ENCODE measurements around the gene FCF1.
"Not testable (repeated sequence)": the region's sequence is repeated elsewhere in the genome, so short reads cannot be mapped to it uniquely, and the experiment has no call there.

The FCF1 gene

DNA sequence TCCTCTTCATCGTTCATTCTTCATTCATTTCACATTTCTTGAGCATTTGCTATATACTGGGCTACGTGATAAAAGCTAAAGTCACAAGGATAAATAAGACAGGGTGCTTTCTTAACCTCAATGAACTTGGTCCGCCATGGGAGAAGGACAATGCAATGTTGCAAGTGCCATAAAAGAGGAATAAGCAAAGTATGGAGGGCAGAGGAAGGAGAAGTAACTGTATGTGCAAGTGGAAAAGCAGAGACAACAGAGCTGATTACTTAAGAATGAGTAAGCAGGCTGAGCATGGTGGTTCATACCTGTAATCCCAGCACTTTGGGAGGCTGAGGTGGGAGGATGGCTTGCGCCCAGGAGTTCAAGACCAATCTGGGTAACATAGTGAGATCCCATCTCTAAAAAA lies 14.5 kb upstream of the FCF1 start:
- no peak for DNase-seq (ENCODE audit: low read depth in 3 of 3)

DNA sequence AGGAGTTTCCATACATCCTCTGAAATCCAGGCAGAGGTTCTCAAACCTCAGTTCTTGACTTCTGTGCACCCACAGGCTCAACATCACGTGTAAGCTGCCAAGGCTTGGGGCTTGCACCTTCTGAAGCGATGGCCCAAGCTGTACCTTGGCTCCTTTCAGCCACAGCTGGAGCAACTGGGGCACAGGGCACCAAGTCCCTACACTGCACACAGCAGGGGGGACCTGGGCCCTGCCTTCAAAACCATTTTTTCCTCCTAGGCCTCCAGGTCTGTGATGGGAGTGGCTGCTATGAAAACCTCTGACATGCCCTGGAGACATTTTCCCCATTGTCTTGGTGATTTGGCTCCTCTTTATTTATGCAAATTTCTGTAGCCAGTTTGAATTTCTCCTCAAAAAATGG lies 10.7 kb upstream of the FCF1 start:
- DNase-seq (ENCODE audit: low read depth in 3 of 3) = no peak

DNA sequence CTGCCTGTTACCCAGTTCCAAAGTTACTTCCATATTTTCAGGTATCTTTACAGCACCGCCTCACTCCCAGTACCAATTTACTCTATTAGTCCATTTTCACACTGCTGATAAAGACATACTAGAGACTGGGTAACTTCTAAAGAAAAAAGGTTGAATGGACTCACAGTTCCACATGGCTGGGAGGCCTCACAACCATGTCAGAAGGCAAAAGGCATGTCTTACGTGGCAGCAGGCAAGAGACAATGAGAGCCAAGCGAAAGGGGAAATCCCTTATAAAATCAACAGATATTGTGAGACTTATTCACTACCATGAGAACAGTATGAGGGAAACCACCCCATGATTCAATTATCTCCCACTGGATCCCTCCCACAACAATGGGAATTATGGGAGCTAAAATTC lies 9.9 kb upstream of the FCF1 start:
- DNase-seq (ENCODE audit: low read depth in 3 of 3) = no peak

DNA sequence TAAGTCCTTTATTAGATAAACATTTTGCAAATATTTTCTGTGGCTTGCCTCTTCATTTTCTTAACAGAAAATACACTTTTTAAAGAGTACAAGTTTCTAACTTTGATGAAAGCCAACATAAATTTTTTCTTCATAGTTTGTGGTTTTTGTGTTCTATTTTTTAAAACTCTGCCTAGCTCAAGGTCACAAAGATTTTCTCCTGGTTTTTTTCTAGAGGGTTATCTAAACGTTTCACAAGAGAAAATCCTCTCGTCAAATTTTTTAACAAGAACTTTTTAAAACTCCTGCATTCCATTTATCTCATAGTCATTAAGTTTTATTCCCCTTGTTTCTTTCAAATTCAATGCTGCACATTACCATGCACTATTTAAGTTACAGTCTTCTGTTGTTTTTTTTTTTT lies 8.3 kb upstream of the FCF1 start:
- no peak for DNase-seq (ENCODE audit: low read depth in 3 of 3)

DNA sequence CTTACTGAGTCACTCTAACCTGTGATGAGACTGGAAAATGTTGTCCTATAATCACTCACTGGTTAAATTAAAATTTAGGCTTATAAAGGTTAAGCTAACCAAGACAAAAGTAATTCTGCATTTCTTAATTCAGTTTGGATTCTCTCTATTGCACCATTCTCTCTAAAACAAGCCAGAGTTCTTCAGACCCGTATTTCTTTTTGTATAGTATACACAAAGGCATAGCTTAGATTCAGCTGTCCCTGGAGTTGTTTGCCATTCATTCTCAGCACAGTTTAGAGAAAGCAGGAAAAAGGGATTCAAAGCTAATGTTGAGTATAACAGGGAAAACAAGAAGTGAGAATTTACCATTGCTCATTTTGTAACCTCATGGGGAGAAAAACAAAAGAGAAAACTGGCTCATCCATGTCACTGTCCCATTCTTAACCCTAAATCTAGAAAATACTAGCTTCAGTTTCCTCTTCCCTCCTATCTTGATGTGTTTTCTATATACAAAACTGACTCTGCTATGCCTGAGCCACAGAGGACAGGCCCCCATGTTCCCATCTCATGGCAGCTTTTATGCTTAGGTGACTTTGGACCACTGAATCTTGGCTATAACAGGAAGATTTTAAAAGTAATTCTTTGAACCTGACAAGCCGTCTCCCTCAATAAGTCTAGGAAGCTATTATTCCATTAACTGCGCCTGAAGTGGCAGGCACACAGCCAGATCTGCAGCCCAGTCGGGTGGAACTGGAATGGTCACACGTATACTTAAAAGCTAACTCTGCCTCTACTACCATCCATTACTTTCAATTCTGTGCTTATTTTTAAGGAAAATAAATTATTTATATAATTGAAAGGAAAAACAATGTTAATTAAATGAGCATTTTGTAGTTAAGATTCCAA lies 7.1 kb upstream of the FCF1 start:
- DNase-seq (ENCODE audit: low read depth in 3 of 3) = no peak

DNA sequence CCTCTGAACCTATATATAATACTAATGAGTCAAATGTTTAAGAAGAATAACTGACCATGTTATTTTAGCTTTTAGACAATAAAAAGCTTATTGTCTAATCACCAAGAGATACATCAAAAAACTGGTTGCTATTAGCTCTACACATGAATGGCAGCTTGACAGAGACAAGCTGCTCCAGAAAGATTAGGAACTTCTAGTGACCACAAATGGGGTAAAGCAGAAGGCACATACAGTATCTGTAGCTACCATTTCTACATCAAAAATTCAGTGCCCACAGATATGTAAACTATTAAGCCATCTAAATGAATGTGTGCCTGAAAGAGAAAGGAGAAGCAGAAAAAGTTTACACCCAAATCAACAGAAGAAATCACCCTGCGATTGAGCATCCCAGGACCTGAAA lies 2.5 kb upstream of the FCF1 start:
- DNase-seq (ENCODE audit: low read depth in 3 of 3) = no peak

DNA sequence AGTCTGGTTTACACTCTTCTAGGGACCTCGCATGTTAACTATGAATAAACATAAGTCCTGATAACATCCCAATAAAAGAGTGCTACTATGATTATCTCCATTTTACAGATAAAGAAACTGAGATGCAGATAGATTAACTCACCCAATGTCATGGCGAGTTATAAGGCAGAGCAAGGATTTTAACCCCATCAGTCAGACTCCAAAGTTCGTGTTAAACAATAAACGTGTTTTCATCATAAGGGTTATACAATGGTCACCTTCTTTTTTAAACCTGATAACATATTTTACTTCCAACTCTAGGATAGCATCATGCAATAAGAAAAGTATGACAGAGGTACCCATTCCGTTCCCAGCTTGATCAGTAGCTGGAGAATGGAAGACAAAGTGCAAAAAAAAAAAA lies 1.3 kb upstream of the FCF1 start:
- no peak for DNase-seq (ENCODE audit: low read depth in 3 of 3)

DNA sequence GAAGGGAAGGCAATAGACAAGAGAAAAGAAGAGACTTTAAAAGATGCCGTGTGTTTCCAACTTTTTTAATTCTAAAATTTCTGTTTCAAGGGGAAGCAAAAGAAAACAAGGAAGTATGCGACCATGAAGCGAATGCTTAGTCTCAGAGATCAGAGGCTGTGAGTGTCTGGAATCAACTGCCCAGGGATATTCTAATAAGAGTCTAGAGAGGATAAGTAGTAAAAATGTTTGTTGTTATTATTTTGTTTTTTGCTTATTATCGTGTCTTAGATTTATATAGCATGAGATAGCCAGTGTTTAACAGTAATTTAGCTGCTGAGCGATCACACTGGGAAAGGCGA lies 421 bp downstream of the FCF1 start:
- no peak for DNase-seq (ENCODE audit: low read depth in 3 of 3)

DNA sequence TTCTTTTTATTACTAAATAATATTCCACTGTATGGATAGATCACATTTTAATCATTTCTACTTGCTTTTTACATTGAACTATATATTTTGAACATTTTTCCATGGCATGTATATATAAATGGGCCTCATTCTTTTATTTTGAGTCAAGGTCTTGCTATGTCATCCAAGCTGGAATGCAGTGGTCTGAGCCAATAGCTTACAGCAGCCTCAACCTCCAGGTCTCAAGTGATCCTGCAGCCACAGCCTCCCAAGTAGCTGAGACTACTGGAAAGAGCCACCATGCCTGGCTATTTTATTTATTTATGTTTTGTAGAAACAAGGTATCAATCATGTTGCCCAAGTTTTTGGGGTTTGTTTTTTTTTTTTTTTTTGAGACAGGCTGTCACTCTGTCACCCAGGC lies 7.6 kb downstream of the FCF1 start:
- no peak for DNase-seq (ENCODE audit: low read depth in 3 of 3)

DNA sequence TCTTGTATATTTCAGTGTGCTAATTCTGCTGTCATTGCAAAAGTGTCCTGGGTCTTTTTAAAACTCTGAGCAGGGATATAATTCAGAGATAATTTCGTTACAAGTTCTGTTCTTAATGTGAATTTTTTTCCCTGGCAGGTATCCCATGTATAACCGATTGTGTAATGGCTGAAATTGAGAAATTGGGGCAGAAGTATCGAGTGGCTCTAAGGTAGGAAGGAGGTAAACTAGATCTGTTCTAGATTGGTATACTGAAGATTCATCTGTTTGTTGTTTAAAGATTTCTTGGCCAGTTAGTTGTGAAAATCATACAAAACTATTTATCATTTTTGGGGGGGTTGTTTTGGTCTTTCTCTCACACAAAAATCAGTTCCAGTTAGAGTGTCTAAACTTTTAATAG lies 10.2 kb downstream of the FCF1 start:
- no peak for DNase-seq (ENCODE audit: low read depth in 3 of 3)

DNA sequence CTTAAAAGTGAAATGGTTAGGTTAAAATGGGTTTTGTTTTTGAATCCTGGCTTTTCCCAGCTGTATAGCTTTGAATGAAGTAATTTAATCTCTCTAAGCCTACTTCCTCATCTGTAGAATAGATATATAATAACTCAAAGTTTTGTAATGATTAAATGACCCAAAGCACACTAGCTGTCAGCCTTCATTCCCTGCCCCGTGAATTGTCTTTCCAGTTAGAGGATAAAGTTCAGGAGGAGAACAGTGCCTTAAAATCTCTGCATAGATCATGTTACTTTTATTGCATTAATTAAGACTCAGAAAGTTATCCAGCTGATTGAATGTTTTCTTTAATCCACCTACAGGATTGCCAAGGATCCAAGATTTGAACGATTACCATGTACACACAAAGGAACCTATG lies 19.4 kb downstream of the FCF1 start:
- DNase-seq (ENCODE audit: low read depth in 3 of 3) = no peak

DNA sequence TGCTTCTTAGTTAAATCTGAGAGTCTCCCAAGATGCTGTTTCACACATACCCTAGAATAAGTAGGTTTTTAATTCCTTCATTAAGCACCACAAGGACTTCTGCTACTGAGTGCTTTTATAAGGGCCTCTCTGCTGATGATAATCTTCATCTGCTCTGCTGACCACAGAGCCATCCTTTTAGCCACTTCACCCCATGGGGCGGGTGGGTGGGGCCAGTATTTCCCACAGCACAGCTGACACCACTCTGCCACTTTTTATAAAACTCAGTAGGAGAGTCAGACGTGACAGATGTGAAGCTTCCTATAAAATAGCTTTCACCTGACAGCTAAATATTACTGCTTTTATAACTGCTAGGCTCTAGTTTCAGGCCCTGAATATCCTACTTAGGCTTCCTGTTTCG lies 20.3 kb downstream of the FCF1 start:
- no peak for DNase-seq (ENCODE audit: low read depth in 3 of 3)

DNA sequence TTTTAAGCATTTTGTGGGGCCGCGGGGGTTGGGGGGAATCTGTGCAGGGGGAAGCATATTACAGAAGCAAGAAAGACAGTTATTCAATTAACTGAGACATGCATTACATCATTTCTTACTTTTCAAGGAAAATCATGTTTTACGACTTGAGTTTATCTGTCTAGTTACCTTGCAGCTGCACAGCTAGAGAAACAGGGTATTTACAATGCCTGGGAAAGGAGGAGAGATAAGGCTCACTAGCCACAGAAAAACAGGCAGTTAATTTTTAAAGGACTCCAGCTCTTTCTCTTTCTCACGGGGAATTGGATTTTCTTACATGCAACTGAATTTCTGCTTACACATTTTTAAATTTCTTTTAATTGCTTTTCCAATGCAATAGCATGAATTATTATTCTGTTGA lies 22.2 kb downstream of the FCF1 start:
- no peak for DNase-seq (ENCODE audit: low read depth in 3 of 3)

DNA sequence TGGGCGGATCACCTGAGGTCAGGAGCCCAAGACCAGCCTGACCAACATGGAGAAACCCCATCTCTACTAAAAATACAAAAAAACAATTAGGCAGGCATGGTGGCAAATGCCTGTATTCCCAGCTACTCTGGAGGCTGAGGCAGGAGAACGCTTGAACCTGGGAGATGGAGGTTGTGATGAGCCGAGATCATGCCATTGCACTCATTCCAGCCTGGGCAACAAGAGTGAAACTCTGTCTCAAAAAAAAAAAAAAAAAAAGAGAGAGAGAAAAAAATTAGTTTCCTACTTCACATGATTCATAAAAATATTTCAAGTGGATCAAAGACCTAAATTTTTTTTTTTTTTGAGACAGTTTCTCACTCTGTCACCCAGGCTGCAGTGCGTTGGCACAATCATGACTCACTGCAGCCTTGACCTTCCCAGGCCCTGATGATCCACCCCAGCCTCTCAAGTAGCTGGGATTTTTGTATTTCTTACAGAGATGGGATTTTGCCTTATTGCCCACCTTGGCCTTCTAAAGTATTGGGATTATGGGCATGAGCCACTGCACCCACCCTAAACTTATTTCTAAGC lies 24.9 kb downstream of the FCF1 start:
- no peak for DNase-seq (ENCODE audit: low read depth in 3 of 3)

DNA sequence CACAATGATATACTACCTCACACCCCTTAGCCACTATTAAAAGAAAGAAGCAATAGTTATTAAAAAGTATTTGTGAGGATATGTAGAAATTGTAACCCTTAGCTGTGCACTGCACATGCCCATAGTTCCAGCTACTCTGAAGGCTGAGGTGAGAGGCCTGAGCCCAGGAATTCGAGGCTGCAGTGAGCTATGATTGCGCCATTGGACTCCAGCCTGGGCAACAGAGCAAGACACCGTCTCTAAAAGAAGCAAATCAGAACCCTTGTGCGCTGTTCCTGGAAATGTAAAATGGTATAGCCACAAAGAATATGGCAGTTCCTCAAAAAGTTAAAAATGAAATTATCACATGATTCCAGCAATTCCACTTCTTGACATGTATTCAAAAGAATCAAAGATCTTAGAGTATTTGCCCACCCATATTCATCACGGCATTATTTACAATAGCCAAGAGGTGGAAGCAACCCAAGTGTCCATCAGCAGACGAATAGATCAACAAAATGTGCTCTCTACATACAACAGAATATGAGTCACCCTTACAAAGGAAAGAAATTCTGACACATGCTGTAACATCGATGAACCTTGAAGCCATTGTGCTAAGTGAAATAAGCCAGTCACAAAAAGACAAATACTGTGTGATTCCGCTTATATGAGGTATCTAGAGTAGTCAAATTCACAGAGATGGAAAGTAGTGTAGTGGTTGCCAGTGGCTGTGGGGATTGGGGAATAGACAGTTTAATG lies 26.5 kb downstream of the FCF1 start:
- DNase-seq (ENCODE audit: low read depth in 3 of 3) = no peak

DNA sequence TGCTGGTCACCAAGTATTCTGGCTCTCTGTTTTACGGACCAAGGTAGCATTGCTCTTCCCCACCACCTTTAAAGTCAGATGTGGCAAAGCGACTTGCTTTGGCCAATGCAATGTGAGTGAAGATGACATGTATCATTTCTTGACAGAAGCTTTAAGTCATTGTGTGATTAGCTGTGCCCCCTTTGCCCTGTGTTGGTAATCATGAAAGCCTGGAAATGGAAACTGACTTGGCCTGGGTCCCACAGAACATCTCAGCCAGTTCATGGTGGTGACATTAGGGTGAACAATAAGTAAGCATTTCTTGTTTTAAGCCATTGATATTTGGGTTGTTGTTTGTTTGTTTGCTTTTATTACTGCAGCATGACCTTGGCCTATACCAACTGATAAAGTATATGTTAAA lies 34.3 kb downstream of the FCF1 start:
- DNase-seq (ENCODE audit: low read depth in 3 of 3) = no peak

DNA sequence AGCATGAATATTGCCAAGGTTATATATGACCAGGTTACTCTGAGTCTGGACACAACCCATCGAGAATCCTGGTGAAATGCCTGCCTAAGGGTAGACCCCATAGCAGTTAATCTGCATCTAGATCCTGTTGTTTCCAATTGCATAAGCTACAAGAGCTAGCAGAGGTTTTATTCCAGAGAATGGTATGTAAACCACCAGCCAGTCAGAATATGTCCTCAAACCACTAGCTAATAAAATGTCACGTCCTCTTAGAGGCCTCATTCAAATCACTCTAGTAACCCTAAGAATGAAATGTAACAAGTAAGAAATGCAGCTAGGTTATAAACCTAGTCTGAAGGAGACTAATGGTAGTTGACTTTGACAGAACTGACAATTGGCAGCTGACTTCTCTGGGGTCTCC lies 41.2 kb downstream of the FCF1 start:
- DNase-seq (ENCODE audit: low read depth in 3 of 3) = no peak

DNA sequence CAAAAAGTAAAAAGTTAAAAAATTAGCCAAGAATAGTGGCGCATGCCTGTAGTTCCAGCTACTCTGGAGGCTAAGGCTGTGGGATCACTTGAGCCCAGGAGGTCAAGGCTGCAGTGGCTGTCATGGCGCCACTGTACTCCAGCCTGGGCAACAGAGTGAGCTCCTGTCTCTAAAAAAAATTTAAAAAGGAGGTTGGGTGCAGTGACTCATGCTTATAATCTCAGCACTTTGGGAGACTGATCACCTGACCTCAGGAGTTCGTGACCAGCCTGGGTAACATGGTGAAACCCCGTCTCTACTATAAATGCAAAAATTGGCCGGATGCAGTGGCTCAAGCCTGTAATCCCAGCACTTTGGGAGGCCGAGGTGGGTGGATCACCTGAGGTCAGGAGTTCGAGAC lies 42.0 kb downstream of the FCF1 start:
- DNase-seq (ENCODE audit: low read depth in 3 of 3) = no peak

DNA sequence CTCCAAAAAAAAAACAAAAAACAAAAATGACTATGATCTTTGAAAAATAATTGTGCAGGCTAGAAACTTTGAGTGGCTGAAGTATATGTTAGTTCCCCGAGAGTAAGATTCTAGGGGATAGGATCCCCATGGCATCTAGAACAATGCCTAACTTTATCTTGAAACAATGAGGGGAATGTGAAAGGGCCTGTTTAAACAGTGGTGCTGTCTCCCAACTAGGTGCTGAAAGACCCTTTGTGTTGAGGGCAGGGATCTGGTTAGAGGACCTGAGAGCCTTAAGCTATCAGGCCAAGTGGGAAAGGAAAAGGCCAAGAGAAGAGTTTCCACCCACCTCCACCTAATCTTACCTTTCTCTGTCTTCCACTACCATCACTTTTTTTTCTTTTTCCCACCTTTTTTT lies 43.4 kb downstream of the FCF1 start:
- no peak for DNase-seq (ENCODE audit: low read depth in 3 of 3)

DNA sequence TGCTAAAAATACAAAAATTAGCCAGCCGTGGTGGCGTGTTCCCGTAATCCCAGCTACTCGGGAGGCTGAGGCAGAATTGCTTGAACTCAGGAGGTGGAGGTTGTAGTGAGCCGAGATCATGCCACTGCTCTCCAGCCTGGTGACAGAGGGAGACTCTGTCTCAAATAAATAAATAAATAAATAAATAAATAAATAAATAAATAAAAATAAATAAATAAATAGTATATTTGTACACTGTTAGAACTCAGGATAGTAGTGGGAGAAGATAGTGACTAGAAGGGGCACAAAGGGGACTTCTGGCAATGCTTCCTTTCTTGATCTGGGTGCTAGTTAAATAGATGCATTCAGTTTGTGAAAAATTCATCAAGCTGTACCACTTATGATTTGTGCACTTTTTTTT lies 45.6 kb downstream of the FCF1 start:
- not testable (repeated sequence) for DNase-seq (ENCODE audit: low read depth in 3 of 3)

DNA sequence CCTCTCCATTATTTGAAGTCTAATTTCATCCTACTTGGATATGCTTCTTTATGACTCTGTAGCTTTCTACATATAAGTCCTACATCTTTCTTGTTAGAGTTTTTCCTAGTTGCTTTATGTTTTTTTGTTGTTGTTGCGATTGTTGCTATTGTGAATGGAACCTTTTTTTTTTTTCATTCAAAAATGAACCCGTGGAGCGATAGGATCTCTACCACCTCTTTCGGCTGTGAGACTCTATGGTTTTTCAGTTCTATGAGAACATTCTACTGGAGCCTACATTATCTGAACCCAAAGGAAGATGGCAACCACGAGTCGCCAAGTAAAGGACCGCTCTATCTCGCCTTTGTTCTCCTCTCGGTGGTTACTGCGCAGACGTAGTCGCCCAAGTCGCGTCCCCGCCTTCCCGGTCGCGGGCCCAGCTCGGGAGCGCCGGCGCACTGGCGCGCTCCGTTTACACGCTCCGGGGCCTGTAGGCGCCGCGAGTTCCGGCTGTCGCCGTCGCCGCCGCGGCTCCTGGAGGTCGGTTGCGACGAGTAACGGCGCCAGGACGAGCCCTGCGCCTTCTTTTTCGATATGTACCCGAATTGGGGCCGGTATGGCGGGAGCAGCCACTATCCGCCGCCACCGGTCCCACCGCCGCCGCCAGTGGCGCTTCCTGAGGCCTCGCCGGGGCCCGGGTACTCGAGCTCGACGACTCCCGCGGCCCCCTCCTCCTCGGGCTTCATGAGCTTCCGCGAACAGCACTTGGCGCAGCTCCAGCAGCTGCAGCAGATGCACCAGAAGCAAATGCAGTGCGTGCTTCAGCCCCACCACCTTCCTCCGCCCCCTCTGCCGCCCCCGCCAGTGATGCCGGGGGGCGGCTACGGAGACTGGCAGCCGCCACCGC lies 50.2 kb downstream of the FCF1 start, which contains the start of gene YLPM1:
TSS of gene YLPM1 (plus strand) at position 400 of the 886 bp plus-strand sequence. CDS start at position 574, 174 bp downstream.
- DNase-seq (ENCODE audit: low read depth in 3 of 3) = peak; percentile 70 to 87 (median 86)

All from stimulated activated CD4-positive, alpha-beta T cell treated with anti-CD3 and anti-CD28 coated beads, TNF-alpha, amount 100 ng/mL, for 4 hours (primary cell).